Left colon (tissue), 2 donors: ENCODE measurements around the gene ARHGEF12. TPM values are rescaled to one million over a fixed set of nuclear protein-coding genes. Genes with fewer than 3 reads are reported as not detected.

Source experiments
- ATAC-seq: fragments of 200-7000 bp; cut with Tn5 transposase; one replicate; pipeline ENCODE4 v1.9.1; 2020; ENCODE audit warnings: mild to moderate bottlenecking, moderate library complexity
- DNase-seq, 2 donors: peaks; one replicate each; pipeline ENCODE4 v3.0.0-alpha.2; 2020
- intact Hi-C, 2 donors: fragments of 100-400 bp; cut with DNase I in 1 of 2; cut with micrococcal nuclease in 1 of 2; formaldehyde crosslinking; loops; one replicate each; pipeline versions ENCODE4 v1.11.2 to v1.14.0; 2022; cut with DNase I, micrococcal nuclease
- total RNA-seq, 2 donors: library from RNA; stranded (reverse); fragmentation: NEBNext Ultra II Directional; extraction: Animal tissue kit (Norgen Biotek cat#: 25700); gene quantifications; one replicate each; pipeline ENCODE4 v1.2.1, GENCODE V29; 2021
- donor health status: DM: no; HTN: no; CAD: no.
- donor health status: DM: yes; HTN: yes; CAD: no.

The ARHGEF12 gene
- total RNA-seq, 2 donors from 2014 or later: 99.1 to 107 TPM

DNA sequence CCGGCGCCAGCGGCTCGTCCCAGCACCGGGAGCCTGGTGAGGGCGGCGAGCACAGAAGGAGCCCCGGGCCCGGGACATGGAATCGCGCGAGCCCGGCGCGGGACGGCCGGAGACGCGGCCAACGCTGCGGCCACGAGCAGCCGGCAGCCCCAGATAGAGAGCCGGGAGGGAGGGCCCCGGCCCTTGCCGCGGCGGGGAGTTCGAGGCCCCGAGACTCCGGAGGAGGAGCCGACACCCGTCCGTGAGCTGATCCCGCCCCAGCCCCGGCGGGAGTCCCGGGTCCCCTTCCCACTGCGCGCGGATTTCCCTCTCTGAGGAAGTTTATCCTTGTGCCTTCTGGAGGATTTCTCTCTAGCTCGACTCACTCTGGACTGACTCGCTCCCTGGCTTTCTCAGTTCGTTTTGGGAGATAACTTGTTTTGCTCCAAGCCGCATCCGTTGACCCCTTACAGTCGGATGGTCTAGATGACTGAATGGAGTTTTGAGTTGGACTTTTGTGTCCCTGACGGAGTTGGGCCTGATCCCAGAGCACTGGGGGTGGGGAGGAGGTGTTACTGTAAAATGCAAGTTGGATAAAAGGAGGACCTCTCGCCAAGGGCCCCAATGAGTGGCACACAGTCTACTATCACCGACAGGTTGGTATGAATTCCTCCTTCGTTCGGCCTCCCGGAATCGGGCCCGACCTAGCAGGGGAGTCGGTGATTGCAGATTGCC, 585 bp downstream of the ARHGEF12 start:
- intact Hi-C loops: no loop called here
- ATAC-seq (peak; percentile 52), DNase-seq (peak; percentile 51 to 67)

DNA sequence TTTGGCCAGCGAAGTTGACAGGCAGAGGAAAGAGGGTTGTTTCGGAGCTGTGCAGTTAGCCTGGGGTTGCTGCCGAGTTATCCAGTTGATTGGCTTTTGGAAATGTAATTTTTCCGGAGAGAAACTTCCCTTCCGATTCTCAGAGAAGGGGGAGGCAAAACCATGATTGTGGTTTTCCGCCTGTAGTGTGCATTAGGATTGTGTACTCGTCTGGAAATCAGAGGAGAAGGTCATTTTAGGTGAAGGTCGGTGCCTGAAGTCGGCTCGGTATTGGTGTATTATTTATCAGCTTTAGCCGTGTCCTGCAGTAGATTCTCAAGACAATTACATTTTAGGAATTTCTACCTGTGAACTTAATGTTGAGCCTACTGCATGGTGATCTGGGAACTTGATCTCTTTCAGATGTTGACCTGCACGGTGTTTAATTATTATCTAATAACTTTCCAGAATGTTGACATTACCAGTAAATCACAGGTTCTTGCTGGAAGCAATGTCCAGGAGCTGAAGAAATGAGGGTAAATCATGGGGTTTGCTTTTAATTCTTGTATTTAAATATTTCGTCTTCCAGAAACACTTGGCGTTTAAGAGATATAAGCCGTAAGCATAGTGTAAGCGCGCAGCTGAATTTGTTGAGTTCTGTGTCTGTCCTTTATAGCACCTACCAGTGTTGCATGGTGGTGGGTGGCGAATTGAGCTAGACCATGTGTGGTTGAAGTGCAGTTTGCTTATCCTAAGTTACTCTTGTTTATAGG, 1.3 kb downstream of the ARHGEF12 start:
- DNase-seq (no peak), ATAC-seq (no peak)
- intact Hi-C loops: no loop called here

DNA sequence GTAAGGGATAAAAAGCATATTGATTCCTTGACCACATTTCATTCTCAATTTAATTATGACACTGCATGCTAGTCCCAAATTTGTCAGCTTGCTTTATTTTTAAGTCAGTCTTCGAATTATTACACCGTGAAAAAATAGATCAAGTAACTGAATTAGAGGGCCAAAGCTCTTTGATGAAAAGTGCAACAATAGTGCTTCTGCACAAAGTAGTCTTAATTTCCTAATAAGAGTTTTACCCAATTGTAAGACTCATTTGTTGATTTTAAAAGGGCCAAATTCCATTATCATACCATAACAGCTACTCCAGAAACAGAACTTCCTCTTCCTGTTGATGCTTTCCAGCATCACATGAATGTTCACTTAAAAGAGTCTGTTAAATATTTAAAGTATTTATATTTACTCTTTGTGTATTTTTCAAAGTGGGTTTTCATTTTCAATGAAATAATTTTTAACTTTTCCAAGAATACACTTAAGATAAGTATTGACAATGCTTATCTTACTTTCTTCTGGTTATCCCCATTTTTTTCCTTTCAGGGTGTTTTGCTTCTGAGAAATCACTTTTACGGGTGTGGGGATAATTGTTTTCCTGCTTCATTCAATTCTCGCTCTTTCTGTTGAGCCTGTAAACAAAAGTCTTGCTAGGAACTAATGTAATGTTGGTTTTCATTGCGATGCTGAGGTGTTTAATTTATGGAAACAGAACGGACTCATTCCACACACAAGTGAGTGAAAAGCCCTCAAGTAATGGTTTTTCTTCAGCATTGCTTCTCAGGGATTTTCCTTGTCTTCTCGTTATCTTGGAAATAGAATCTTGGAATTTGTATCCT, 2.1 kb downstream of the ARHGEF12 start:
- ATAC-seq: no peak
- intact Hi-C loops: no loop called here

DNA sequence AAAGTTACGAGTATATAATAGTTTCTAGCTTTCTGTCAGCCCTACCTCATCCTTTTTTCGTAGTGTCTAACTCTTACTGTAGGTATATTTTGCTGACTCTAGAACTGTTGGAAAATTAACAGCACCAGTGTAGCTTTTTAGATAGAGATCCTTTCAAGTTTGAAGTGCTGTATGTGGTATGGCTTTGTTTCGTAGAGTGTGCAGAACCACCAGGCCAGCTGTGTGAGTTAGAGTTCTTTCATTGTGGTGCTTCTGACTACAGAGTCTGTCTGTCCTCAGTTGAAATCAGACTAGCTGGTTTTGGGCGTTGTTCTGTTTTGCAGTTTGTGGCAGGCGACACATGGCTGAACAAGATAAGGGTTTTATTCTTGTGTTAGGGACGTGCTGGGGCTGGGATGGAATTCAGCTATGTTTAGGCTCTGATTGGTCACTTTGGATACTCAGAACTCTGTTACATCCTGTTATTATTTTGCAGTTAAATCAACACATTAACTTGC, 3.2 kb downstream of the ARHGEF12 start:
- peak in 1 of 2 donors; percentile 23 for DNase-seq

More for the DNA sequence above, 2.1 kb downstream of the ARHGEF12 start:
- no peak for DNase-seq

DNA sequence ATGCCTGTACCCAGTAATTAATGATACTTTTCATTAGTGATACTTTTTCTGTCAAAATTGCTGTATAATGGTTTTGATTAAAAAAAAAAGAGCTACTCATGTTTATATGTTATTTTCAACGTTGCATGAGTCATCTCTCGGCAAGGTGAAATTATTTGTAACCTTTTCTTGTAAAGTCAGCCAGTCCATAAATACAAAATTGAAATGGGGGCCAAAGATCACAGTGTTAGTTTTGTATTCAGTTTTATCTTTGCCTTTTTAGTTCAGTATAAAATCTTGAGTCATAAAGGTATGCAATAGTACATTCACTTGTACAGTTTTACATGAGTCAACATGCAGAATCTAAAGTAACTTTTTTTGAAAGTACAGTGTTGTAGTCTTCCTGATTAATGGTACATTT, 4.3 kb downstream of the ARHGEF12 start:
- no peak for DNase-seq

More for the DNA sequence above, 3.2 kb downstream of the ARHGEF12 start:
- ATAC-seq: peak; percentile 19
- intact Hi-C loops: no loop called here

DNA sequence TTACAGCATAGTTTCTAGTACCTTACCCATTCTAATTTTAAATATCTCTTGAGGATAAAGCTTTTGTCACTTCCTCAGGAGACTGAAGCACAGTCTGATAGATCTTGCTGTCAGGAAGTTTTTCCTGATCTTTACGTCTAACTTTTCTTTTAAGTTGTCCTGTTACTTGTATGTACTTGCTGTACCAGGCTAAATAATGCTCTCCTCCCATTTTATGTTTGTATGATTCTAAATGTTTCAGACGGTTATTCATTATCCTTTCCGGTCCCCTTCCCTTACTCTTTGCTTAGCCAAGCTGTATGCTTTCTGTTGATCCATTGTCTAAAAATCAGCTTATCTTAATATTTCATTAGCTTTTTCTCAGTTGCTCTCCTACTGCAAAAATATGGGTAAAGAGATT, 6.0 kb downstream of the ARHGEF12 start:
- intact Hi-C loops: loop anchor here in 1 of 2 donors (10.0 kb wide), 1 partner anchor 53 kb away; no protein-coding TSS in a partner anchor
- DNase-seq: no peak
- ATAC-seq: no peak

More for the DNA sequence above, 4.3 kb downstream of the ARHGEF12 start:
- no peak for ATAC-seq
- intact Hi-C loops: loop anchor here in 1 of 2 donors (10.0 kb wide), 1 partner anchor 54 kb away; no protein-coding TSS in a partner anchor

DNA sequence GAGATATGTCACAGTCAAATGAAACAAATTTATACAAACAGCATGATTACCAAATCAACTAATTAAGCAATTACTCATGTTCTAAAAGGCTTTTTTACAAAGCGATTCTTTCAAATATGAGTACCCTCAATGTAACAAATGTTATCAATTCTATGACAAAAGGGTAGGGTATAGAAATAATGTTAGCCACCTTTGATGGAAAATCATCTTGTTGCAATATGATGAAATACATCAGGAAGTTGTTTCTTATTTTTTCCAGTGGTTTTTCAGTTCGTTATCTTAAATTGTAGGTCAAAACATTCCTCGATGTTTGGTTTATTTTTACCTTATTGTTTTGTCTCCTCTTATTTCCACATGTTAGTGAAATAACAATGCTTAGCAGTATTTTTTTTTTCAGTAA, 6.5 kb downstream of the ARHGEF12 start:
- intact Hi-C loops: loop anchor here in 1 of 2 donors (10.0 kb wide), 1 partner anchor 52 kb away; no protein-coding TSS in a partner anchor

DNA sequence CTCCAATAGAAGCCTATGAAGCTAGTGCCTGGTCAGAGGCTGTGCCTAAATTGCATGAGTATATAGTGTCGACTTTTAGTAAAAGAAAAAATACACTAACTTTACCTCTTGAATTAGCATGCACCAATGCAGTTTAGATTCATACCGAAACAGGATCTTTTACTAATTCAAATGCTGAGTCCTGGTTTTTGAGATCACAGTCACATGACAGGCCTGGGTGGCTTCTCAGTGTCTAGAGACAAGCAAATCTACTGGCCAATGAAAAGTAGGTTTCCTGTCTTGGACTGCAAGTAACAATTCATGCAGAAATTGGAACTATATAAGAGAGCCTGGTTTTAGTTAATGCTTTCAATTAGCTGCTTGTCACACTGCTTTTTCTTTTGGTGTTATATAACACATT, 7.2 kb downstream of the ARHGEF12 start:
- ATAC-seq (no peak), DNase-seq (no peak)
- intact Hi-C loops: loop anchor here in 1 of 2 donors (10.0 kb wide), 1 partner anchor 51 kb away; no protein-coding TSS in a partner anchor

More for the DNA sequence above, 6.5 kb downstream of the ARHGEF12 start:
- ATAC-seq: no peak
- no peak for DNase-seq

DNA sequence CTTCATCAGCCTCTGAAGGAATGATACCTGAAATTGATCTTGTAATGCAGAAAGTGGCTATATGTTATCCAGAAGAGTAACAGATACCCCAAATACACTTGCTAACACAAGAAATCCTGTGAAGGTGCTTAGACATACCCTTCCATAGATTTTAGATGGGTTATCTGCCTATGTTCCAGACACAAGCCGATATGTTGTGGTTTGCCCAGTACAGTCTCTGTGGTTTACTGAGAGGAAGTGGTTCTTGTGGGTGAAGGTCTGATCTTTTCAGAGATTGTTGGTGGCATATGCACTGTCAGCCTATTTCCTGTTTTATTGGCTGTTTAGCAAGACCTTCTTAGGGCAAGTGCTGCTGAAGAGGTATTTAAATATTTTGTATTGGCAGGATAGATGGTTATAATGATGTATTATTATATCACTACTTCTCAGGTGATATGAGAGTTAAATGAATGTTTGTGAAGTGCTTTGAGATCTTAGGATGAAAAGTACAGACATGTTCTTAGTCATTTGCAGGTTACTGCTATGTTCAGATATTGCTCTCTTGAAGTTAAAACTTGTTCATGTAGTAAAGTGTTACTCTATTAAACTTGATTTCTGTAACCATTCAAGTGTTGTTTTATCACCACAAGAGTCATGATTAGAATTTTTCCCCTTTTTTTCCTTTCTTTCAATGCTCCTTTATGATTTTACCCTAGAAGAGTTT, 8.2 kb downstream of the ARHGEF12 start:
- intact Hi-C loops: loop anchor here in 1 of 2 donors (10.0 kb wide), 1 partner anchor 50 kb away; no protein-coding TSS in a partner anchor
- DNase-seq: no peak
- no peak for ATAC-seq

DNA sequence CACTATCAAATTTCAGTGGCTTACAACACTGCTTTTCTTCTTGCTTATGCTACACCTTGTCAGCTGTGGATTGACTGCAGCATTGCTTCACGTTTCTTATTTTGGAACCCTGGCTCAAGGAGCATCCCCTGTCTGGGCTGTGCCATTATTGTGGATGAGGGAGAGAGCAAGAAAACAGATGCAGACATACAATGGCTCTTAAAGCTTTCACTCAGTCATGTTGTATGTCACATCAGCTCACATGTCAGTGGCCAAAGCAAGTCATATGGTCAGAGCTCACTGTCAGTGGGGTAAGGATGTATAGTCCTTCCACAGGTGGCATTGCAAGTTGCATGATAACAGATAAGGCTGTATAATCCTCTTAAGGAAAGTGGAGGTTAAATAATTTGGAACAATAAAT, 10.0 kb downstream of the ARHGEF12 start:
- ATAC-seq: peak; percentile 27
- no peak for DNase-seq
- intact Hi-C loops: loop anchor here in 1 of 2 donors (10.0 kb wide), 1 partner anchor 49 kb away; no protein-coding TSS in a partner anchor

DNA sequence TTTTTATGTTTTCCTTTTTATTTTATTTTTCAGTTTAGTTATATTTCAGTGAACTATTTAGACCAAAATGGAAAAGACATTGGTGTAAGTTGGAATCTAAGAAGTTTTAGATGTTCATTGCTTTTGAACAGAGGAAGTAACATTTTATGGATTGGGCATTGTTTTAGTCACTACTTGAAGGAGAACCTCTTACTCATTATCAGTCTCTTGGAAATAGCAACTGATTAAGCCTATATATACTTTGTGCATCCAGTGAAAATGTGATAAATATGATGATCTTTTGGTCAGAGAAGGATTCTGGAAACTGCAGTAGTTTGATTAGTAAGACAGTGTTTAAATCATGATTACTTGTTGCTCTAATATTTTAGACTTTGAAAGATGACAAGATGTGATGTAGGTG, 14.4 kb downstream of the ARHGEF12 start:
- DNase-seq (no peak), ATAC-seq (no peak)
- intact Hi-C loops: no loop called here

DNA sequence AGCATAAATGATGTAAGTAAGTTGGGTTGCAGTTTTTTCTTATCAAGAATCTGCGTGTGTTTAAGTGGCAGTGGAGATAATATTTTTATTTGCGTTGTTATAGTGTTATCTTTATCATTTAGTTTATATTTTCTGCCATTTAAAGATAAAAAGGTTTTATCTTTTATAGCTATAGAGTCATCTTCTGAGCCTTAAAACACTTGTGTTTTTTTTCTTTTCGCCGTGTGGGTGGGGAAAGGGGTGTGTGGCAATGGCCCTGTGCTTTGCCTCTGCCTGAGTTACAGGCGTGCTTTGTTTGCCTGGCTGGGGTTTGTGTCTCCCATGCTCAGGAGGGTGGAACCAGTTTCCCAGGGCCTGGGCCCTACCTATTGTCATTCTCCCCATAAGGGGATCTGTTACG, 16.2 kb downstream of the ARHGEF12 start:
- peak in 1 of 2 donors; percentile 25 for DNase-seq
- intact Hi-C loops: no loop called here
- peak; percentile 89 for ATAC-seq

DNA sequence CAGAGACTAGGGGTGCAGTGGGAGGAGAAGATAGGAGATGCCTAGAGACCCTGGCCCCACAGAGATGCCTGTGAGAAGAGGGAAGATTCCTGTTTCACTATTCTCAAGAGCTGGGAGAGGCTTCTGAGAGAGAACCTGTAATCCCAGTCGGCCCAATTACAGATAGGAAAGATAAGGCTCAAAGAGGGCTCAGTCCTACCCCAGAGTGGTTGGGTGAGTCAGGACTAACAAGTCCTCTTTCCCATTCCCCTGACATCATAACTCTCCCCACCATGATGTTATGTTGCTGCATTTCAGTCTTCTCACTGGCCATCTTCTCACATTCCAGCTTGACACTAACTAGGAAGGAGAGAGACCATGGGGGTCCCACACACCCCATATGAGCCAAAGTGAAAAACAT, 17.9 kb downstream of the ARHGEF12 start:
- no peak for ATAC-seq
- intact Hi-C loops: no loop called here
- no peak for DNase-seq

DNA sequence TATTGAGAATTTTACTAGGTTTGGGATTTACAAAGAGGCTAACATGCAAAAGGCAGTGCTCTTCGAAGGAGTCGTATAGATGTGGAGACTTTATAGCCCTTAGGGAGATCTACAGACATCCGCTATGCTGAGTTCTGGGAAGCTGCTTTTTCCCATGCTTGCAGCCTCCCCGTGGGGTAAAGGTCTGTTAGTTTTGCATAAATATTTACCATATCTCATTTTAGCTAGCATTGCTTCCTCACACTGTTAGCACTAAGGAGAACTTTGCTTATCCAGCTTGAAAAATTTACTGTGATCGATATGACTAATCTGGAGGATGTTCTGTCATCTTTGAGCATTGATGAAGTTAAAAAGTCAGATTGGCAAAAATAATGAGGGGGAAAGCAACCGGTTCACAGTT, 18.6 kb downstream of the ARHGEF12 start:
- ATAC-seq: peak; percentile 59
- no peak for DNase-seq
- intact Hi-C loops: no loop called here

DNA sequence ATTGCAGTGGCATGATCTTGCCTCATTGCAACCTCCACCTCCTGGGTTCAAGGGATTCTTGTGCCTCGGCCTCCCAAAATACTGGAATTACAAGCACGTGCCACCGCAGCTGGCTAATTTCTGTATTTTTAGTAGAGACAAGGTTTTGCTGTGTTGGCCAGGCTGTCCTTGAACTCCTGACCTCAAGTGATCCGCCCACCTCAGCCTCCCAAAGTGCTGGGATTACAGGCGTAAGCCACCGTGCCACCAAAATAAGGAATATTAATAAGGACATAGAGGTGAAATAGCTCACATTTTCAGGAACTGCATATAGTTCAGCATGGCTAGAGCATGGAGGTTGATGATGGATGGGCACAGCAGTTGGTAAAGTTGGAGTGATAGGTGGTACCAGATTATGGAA, 21.4 kb downstream of the ARHGEF12 start:
- ATAC-seq (no peak), DNase-seq (no peak)
- intact Hi-C loops: no loop called here

DNA sequence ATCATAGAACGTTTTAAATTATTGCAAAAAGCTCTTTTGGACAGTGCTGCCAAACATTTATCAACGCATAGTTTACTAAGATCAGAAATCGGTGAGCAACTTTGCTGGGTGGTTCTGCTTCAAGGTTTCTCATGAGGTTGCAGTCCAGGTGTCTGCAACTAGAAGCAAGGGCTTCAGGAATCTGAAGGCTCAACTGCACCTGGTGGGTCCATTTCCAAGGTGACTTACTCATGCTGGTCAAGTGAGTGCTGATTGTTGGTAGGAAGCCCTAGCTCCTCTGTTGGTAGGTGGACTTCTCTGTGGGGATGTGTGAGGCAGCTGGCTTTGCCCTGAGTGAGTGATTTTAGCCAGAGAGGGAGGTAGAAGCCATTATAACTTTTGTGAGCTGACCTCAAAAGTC, 22.5 kb downstream of the ARHGEF12 start:
- intact Hi-C loops: no loop called here
- DNase-seq (no peak), ATAC-seq (no peak)

DNA sequence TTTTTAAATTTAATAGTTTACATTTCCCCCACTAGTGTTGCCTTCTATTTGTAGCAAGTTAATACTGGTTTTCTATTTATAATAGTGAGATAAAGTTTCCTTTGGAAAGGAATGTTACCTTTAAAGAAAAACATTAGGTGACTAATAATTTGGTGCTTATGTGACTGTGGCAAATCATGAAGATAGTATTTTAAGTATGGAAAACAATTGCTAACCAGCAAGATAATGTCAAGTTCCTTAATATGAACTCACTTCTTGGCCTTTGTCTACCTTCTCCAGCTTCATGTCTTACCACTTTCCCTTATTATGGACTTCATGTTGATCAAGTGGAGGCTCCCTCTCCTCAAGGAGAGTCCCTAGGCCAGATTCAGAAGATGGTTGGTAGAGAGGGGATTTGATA, 27.2 kb downstream of the ARHGEF12 start:
- ATAC-seq (no peak), DNase-seq (no peak)
- intact Hi-C loops: no loop called here

DNA sequence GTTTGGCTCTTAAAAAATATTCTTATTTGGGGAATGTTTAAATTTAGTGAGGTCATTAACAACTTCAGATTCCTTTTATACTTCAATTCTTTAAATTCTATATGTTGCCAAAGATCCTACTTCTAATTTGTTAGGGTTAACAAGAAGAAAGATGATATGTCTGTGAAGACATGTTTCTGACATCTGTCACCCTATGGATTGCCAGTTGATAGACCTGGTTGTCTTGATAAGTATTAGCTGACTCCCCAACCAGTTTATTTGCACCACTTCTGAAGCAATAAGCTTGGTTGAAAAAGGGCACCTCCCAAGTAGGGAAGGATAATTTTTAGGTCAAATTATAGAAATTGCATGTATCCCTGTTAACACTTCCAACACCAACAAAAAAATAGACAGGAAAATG, 29.3 kb downstream of the ARHGEF12 start:
- DNase-seq (no peak), ATAC-seq (no peak)
- intact Hi-C loops: no loop called here
